GM12891 (cell line): ENCODE measurements around the gene GARS1. TPM values are rescaled to one million over a fixed set of nuclear protein-coding genes. Genes with fewer than 3 reads are reported as not detected.

Experiments used
- DNase-seq: peaks from one replicate; pipeline ENCODE4 v3.0.0; 2011; ENCODE audit warnings: low spot score; ENCODE audit not compliant: insufficient read length
- FAIRE-seq: peaks from 2 replicates; lab custom pipeline; 2011; peaks lifted over from hg19 to GRCh38; lab: Jason Lieb, UNC
- PAX5 ChIP-seq: IDR thresholded peaks from 2 replicates; pipeline ENCODE4 v1.6.1; 2011; ENCODE audit warnings: low read length, moderate library complexity, mild to moderate bottlenecking; ENCODE audit not compliant: insufficient read depth, severe bottlenecking
- POLR2A ChIP-seq: IDR thresholded peaks from 2 replicates; pipeline ENCODE4 v1.6.1; 2011; ENCODE audit warnings: low read depth, low read length, control low read depth
- POLR2AphosphoS5 ChIP-seq: IDR thresholded peaks from 2 replicates; pipeline ENCODE4 v1.6.1; 2011; ENCODE audit warnings: low read depth, low read length, control low read depth
- POU2F2 ChIP-seq: IDR thresholded peaks from 2 replicates; pipeline ENCODE4 v1.6.1; 2011; ENCODE audit warnings: low read depth, mild to moderate bottlenecking, control low read depth, low read length, moderate library complexity
- SPI1 ChIP-seq: IDR thresholded peaks from 2 replicates; pipeline ENCODE4 v1.6.1; 2011; ENCODE audit warnings: low read depth, low read length, control low read depth
- TAF1 ChIP-seq: IDR thresholded peaks from 2 replicates; pipeline ENCODE4 v1.6.1; 2011; ENCODE audit warnings: low read depth, low read length, control low read depth
- polyA plus RNA-seq: library from polyadenylated mRNA; unstranded; fragments of >200 nt; gene quantifications from one replicate; pipeline ENCODE4 v1.2.1, GENCODE V29; 2012; ENCODE audit warnings: low read depth, missing spikeins, inconsistent platforms; ENCODE audit not compliant: missing spikeins

The GARS1 gene, protein sequence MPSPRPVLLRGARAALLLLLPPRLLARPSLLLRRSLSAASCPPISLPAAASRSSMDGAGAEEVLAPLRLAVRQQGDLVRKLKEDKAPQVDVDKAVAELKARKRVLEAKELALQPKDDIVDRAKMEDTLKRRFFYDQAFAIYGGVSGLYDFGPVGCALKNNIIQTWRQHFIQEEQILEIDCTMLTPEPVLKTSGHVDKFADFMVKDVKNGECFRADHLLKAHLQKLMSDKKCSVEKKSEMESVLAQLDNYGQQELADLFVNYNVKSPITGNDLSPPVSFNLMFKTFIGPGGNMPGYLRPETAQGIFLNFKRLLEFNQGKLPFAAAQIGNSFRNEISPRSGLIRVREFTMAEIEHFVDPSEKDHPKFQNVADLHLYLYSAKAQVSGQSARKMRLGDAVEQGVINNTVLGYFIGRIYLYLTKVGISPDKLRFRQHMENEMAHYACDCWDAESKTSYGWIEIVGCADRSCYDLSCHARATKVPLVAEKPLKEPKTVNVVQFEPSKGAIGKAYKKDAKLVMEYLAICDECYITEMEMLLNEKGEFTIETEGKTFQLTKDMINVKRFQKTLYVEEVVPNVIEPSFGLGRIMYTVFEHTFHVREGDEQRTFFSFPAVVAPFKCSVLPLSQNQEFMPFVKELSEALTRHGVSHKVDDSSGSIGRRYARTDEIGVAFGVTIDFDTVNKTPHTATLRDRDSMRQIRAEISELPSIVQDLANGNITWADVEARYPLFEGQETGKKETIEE
- 98.7 TPM for polyA plus RNA-seq

- peak; percentile 96 for TF ChIP-seq POLR2A
- peak; percentile 40 for TF ChIP-seq PAX5
- TF ChIP-seq POLR2AphosphoS5 = peak; percentile 95
- no peak for TF ChIP-seq SPI1
- peak; percentile 86 for TF ChIP-seq POU2F2
- peak; percentile 91 for TF ChIP-seq TAF1
- FAIRE-seq (peak; percentile 98), DNase-seq (peak; percentile 79)
Observed at GRCh38 chr7:30594540-30595435, at the start of gene GARS1. Gene GARS1 (plus strand): TSS chr7:30594878. CDS start chr7:30594922, 44 bp downstream.

DNA sequence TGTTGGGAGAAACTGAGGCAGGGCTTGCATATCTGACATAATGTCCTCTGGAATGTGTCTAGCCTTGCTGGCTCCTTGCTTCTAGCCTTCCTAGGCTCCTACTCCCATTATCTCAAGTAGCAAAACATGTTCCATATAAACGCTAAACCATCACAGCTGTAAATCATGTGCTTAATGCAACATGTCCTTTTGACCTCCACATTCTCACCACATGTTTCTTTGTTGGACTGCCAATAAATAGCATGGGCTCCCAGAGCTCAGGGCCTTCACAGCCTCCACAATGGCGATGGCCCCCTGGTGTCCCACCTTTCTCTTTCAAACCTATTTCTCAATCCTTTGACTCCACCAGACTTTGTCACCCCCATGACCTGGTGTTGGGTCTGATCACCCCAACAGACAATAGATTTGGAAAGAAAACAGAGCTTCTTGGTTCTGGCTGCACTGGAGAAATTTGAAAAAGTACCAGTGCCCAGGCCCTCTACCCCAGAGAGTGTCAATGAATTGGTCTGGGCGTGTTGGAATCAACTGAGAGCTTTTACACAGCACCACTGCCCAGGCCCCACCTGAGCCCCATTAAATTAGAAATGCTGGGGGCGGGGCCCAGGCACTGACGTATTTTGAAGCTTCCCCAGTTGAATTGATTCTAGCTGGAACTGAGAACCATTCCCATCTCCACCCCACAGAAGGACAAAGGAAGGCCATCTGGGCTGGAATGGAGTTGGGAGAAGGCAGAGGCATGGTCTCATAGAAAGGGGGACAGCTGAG lies 48.7 kb upstream of the GARS1 start:
- no peak for TF ChIP-seq POLR2AphosphoS5
- TF ChIP-seq SPI1 = no peak
- TF ChIP-seq POU2F2 = no peak
- no peak for TF ChIP-seq TAF1
- TF ChIP-seq POLR2A = no peak
- no peak for TF ChIP-seq PAX5
- no peak for DNase-seq
- no peak for FAIRE-seq

DNA sequence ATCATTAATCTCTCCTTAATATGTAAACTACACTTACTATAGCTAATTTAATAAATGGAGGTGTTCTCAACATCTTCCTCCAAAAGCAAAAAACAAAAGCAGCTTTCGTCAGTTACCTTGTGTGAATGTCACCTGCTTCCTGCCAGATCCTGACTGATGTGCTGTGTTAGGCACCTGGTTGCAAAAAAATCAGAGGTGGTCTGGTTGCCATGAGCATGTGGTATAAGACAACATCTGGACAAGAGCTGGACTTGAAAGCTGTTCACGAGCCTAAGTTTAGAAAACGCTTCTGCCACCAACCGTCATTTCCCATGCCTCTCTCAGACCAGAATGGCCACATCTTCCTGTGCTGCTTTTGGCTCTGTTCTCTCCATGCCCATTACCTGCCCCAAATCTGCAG lies 48.1 kb upstream of the GARS1 start:
- no peak for FAIRE-seq
- no peak for DNase-seq
- TF ChIP-seq POLR2AphosphoS5 = no peak

DNA sequence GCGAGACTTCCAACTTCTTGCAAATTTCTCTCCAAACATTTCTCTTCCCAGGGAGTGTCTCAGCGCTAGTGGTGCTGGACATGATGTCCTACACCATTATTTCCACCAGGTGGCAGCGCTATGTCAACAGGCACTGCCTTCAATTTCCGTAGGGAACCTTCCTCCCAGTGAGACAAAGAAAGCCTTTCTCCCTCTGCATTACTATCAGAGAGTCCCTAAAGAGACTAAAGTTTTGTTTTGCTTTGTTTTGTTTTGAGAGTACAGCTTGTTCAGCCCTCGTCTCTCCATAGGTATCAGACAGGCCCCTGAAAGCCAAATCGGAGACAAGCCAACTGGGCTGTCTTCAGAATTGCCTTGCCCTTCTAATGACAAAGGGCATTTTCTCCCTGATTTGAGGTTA lies 45.8 kb upstream of the GARS1 start:
- TF ChIP-seq POLR2A (no peak), PAX5 (no peak), POLR2AphosphoS5 (no peak)
- FAIRE-seq = peak; percentile 82
- DNase-seq = no peak

- TF ChIP-seq SPI1 (no peak), TAF1 (no peak), PAX5 (no peak), POLR2A (no peak), POLR2AphosphoS5 (no peak), POU2F2 (no peak)
- DNase-seq (no peak), FAIRE-seq (no peak)
Observed at GRCh38 chr7:30549931-30550493, 44.7 kb upstream of the GARS1 start.

DNA sequence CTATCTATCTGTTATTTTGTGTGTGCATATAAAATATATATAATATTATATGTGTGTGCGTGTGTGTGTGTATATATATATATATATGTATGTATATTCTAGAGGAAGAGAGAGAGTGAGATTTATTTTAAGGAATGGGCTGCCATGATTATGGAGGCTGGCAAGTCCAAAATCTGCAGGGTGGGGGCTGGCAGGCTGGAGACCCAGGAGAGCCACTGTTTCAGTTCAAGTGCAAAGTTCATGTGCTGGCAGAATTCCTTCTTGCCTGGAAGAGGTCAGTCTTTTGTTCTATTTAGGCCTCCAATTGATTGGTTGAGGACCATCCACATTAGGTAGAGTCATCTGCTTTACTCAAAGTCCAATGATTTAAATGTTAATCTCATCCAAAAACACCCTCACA lies 42.3 kb upstream of the GARS1 start:
- DNase-seq = no peak
- TF ChIP-seq SPI1 = no peak
- TF ChIP-seq POLR2A = no peak
- no peak for TF ChIP-seq POLR2AphosphoS5
- TF ChIP-seq TAF1 = no peak
- TF ChIP-seq POU2F2 = no peak
- TF ChIP-seq PAX5 = no peak
- no peak for FAIRE-seq

GRCh38 chr7:30553141-30553540 lies 41.5 kb upstream of the GARS1 start:
- TF ChIP-seq SPI1 (no peak), POLR2AphosphoS5 (no peak), PAX5 (no peak), TAF1 (no peak), POLR2A (no peak), POU2F2 (no peak)
- FAIRE-seq (no peak), DNase-seq (no peak)

DNA sequence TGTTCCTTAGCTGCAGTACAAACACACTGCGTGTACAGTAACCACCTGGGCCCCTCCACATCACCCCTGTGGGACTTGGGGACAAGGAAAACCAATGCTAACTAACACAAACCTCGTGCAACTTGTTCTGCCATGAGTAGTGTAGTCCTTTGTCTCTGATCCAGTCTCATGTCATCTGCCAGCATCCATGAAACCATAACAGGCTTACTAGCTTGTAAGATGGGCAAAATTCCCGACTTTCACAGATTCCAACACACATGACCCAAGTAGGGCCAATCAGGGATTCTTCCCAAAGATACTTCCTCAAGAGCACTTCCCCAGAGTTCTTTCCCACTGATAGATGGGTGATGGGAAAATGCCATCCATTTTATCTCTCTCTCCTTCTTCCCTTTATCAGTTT lies 41.1 kb upstream of the GARS1 start:
- TF ChIP-seq POU2F2 (no peak), TAF1 (no peak), POLR2A (no peak), SPI1 (no peak), POLR2AphosphoS5 (no peak), PAX5 (no peak)
- FAIRE-seq = no peak
- no peak for DNase-seq

- DNase-seq = no peak
- no peak for FAIRE-seq
- TF ChIP-seq PAX5 (no peak), POU2F2 (no peak), POLR2AphosphoS5 (no peak)
Observed at GRCh38 chr7:30555525-30555924, 39.2 kb upstream of the GARS1 start.

DNA sequence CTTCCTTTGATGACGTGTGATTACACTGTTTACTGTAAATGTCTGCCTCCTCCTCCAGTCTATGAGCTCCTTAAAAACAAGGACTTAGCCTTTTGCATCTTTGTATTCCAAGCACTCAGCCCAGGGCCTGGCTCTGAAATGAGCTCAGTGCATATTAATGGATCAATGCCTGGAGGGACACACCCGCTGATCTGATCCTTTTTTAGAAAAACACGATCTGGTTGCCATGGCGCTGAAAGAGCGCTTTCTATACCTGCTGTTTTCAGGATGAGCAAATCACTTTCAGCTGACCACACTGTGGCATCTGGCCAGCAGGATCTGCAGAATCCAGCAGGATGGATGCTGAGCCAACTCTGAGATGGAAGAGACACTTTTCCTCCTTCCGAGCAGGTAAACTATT lies 37.8 kb upstream of the GARS1 start:
- TF ChIP-seq POU2F2 (no peak), SPI1 (no peak), POLR2AphosphoS5 (no peak), PAX5 (no peak), POLR2A (no peak), TAF1 (no peak)
- FAIRE-seq (no peak), DNase-seq (no peak)
